ENCODE results near the gene CCDC17.
"Not testable (repeated sequence)": the region's sequence is repeated elsewhere in the genome, so short reads cannot be mapped to it uniquely, and the experiment has no call there.

Gene CCDC17

GRCh38 chr1:45621895-45622523 is 1.8 kb downstream of the CCDC17 start:
- DNase-seq (ENCODE audit: low spot score) = no peak

DNA sequence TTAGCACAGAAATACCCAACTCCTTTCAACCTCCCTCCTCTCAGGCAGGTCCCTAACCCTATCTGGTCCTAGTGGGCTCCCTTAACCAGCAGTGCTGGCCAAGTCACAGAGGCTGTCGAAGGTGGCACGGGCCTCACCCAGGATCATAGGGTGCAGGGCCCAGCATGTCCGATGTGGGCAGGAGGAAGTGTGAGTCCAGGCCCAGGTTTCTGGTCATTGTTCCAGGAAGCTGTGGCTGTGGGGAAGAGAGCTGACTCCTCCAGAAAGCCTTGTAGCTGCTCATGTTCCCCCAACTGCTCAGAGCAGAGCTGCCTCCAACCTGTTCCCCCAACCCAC is 2.4 kb downstream of the CCDC17 start:
- no peak for DNase-seq (ENCODE audit: low spot score)

GRCh38 chr1:45620588-45621500 is 3.0 kb downstream of the CCDC17 start:
- no peak for DNase-seq (ENCODE audit: low spot score)

DNA sequence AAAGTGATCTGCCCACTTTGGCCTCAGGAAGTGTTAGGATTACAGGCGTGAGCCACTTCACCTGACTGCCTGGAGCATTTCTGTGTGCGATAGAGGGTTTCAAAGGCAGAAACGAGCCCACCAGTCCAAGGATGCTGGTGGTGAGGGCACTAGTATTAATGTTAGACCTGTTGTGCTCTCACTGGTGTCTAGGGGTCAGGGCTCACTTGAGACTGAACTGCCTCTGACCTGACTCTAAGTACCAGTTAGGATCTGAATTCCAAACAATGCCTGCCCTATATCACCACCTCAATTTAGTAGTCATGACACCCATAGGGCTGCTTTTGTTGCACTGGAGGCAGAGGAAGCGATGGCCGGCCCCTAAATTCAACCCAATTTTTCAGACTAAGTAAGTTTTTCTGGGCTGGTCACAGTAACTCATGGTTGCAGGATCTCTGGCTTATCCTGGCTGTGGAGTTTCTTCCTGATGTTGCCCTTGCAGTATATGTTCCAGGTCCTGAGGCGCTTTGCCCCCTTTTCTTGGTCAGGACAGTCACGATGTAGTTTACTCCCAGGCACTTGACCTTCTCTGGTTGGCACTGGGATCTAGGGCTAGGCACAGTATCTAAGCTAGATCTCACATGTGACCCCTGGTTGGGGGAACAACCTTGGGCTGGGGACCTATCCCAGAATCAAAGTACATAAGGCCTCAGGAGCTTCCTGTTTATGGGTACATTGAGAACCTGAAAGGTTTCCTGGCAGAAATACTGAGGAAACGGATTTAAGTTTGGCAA is 4.5 kb downstream of the CCDC17 start:
- DNase-seq (ENCODE audit: low spot score) = no peak

DNA sequence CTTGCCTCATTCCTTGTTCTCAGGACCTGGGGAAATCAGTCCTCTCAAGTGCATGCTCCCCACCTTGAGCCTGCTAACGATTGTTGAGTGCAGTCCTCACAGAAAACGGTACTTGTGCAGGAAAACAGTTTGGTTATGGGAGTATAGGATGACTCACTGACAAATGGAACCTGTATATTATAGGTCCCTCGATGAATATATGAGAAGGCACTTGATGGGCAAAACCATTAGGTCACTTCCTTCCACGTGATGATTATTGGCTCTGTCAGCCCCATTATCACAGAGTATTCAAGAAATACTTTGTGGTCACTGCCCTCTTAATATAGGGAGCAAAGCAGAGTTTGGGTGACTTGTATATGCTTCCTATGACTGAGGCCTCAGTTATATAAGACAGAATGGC is 6.2 kb downstream of the CCDC17 start:
- no peak for DNase-seq (ENCODE audit: low spot score)

DNA sequence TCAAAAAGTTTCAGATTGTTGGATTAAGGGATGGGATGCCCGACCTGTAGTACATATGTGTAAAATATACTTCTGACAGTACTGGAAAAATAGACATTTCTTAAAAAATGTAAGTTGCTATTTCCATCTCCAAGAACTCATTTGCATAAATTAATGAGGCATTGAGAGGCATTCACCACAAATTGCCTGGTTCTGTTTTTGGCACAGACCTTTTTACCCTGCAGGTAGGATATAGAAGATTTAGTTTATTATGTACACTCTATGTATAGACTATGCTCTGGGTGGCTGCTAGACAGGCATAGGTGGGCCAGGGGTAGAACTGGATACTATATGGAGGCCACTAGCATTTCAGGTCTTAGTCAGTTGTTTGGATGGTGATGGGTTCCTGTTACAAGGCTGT is 8.0 kb downstream of the CCDC17 start:
- DNase-seq (ENCODE audit: low spot score) = no peak

GRCh38 chr1:45612941-45613579 is 10.8 kb downstream of the CCDC17 start:
- no peak for DNase-seq (ENCODE audit: low spot score)

DNA sequence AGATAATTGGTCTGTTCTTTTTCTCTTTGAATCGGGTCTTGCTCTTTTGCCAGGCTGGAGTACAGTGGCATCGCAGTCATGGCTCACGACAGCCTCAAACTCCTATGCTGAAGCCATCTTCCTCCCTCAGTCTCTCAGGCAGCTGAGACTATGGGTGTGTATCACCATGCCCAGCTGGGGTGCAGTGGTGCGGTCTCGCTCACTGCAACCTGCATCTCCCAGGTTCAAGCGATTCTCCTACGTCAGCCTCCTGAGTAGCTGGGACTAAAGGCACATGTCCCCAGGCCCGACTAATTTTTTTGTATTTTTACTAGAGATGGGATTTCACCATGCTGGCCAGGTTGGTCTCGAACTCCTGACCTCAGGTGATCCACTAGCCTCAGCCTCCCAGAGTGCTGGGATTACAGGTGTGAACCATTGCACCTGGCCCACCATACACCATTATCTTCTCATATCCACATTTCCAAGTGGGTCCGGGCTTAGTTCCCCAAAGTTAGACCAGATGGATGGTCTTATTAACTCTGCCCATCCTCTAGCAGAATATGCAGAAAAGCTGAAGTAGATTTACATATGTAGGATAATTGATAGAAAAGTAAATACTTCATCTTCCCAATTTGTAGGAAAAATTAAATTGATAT is 13.1 kb downstream of the CCDC17 start:
- DNase-seq (ENCODE audit: low spot score) = no peak

DNA sequence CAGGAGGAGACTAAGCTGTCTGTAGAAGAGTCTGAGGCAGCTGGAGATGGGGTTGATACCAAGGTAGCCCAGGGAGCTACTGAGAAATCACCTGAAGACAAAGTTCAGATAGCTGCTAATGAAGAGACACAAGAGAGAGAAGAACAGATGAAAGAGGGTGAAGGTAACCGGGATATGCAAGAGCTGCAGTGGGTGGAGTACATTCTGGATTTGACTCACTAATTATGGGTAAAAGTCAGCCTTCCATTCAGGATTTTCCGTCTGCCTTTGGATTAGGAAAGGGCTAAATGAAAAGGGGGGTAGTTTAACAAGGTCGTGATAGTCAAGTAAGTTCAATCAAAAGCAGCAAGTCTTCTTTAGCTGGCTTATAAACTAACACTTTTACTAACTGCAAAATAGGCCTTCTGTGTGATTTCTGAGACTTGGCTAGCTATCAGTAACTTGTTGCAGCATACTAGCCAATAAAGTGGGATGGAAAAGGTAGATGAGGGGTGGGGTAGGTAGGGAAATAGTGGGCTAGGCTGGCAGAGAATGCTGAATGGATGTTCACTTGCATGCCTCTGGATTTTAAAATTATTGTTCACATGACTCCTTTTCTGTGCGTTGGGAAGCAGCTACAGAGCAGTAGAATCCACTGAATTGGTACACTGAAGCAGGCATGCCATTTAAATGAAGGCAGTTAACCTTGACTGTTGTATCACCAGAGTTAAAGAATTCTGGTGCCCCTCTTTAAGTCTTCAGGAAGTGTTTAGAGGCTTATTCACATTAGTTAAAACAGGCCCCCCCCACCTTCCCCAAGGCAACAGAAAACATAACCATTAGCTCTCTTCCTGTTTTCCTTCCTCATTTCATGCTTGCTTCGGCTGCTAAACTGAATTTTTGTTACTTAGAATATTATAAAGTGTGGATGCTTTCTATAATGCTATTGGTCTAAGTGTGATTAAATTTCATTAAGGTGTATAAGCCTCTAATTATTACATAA is 15.4 kb downstream of the CCDC17 start:
- DNase-seq (ENCODE audit: low spot score) = no peak

GRCh38 chr1:45607404-45608074 is 16.3 kb downstream of the CCDC17 start:
- DNase-seq (ENCODE audit: low spot score) = no peak

DNA sequence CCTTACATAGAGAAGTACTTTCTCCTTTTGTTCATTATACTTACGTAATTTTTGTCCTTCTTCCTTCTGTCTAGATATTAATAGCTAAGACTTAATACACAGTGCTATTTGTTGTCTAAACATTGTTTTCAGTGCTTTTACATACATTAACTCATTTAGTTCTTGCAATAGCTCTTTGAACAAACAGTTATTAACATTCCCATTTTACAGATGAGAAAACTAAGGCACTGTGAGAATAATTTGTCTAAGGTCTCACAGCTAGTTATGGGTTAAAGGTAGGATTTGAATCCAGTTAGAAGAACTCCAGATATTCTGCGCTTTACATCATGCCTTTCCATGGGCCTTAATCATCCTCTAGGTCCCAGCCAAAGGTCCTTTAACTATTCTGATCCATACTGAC is 19.6 kb downstream of the CCDC17 start:
- DNase-seq (ENCODE audit: low spot score) = no peak

GRCh38 chr1:45596765-45597164 is 27.1 kb downstream of the CCDC17 start:
- not testable (repeated sequence) for DNase-seq (ENCODE audit: low spot score)

DNA sequence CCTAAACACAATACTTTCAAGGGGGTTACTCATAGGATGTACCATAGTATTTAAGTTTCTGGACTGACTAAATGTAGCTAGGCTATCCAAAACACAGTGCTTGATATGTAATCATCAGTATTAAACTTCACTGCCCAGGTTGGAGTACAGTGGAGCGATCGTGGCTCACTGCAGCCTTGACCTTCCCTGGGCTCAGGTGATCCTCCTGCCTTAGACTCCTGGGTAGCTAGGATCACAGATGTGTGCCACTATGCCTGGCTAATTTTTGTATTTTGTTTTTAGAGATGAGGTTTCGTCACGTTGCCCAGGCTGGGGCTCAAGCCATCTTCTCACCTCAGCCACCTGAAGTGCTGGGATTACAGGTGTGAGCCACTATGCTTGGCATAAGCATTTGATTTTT is 29.4 kb downstream of the CCDC17 start:
- DNase-seq (ENCODE audit: low spot score) = no peak

DNA sequence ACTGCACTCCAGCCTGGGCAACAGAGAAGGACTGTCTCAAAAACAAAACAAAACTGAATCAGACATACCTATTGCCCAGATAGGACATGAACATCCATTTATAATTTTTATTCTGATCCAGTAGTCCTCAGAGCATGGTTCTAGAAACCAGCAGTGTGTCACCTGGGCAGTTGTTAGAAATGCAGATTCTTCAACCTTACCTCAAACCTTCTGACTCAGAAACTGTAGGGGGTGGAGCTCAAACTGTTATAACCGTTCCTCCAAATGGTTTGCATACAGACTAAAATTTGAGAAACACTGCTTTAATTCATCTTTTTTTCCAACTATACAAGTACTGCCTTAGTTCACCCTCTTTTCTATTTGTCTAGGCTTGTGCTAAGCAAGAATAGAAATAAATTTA is 34.0 kb downstream of the CCDC17 start:
- no peak for DNase-seq (ENCODE audit: low spot score)

GRCh38 chr1:45586769-45587168 is 37.1 kb downstream of the CCDC17 start:
- DNase-seq (ENCODE audit: low spot score) = no peak

- DNase-seq (ENCODE audit: low spot score) = no peak
Measured at GRCh38 chr1:45585496-45586075, 38.3 kb downstream of the CCDC17 start.

- no peak for DNase-seq (ENCODE audit: low spot score)
Measured at GRCh38 chr1:45585110-45585426, 38.8 kb downstream of the CCDC17 start.

- peak; percentile 83 for DNase-seq (ENCODE audit: low spot score)
Measured at GRCh38 chr1:45584351-45585109, 39.3 kb downstream of the CCDC17 start.

DNA sequence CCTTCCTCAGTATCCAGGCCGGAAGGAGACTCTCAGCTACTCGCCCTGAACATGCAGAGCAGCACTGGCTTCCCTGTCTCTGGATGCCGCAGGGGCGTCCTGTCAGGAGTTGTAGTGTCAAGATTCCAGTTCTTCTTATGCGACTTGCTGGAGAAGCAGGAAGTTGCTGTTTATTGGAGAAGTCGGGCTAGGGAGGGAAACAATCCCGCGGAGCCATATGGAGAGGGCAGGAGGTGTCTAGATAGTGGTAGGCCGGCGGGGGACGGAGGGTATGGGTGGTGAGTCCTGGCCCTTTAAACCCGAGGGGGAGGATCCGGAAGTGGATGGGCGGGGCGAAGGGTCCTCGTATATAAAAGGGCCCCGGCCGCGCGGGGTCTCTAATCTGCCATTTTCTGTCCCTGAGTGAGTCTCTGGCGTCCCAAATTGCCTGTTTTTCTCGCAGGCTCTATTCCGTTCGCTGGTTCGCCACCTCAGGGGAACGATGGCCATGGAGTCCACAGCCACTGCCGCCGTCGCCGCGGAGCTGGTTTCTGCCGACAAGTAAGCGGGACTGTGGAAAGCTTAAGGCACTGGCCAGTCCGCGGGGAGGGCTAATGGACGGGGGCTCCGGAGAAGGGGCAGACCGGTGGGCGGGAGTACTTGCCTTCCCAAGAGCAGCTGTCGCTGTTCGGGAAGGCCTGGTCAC is 40.0 kb downstream of the CCDC17 start, which contains the start of gene NASP:
TSS of gene NASP (plus strand) at position 376 of the 685 bp plus-strand sequence. CDS start at position 482, 106 bp downstream.
- peak; percentile 85 for DNase-seq (ENCODE audit: low spot score)
